AG10803 (cell line): Measurements from ENCODE around the gene PTPRC.
A peak's percentile ranks its signal among the peaks of the same experiment; 100 is the strongest.

Experiments used
- DNase-seq: peaks from one replicate; pipeline ENCODE4 v3.0.0; 2010; ENCODE audit warnings: low read depth
- H3K4me3 ChIP-seq: 2 replicates; pipeline ENCODE4 v1.5.1; 2011; ENCODE audit warnings: mild to moderate bottlenecking, low read length, control low read depth
- CTCF ChIP-seq: conservative IDR thresholded peaks from 2 replicates; pipeline ENCODE4 v1.5.1; 2011; ENCODE audit warnings: mild to moderate bottlenecking, low read length, control low read depth, inconsistent platforms

PTPRC gene

GRCh38 chr1:198679535-198680173 lies 40.8 kb downstream of the PTPRC start:
- no peak for TF ChIP-seq CTCF
- DNase-seq = no peak
- H3K4me3 ChIP-seq = no peak overlapping the region

GRCh38 chr1:198680174-198680875 lies 41.5 kb downstream of the PTPRC start:
- no peak for DNase-seq
- no peak overlapping the region for H3K4me3 ChIP-seq
- no peak for TF ChIP-seq CTCF

- no peak for TF ChIP-seq CTCF
- no peak for DNase-seq
- no peak overlapping the region for H3K4me3 ChIP-seq
These were observed 42.4 kb downstream of the PTPRC start for GRCh38 chr1:198681252-198681651.

- no peak for TF ChIP-seq CTCF
- DNase-seq = peak; percentile 96
These were observed 43.3 kb downstream of the PTPRC start for GRCh38 chr1:198681831-198682759.

GRCh38 chr1:198682850-198683249 lies 44.0 kb downstream of the PTPRC start:
- no peak for TF ChIP-seq CTCF
- DNase-seq = no peak
- no peak overlapping the region for H3K4me3 ChIP-seq

More at GRCh38 chr1:198681831-198682759, 43.3 kb downstream of the PTPRC start:
- H3K4me3 ChIP-seq = no peak overlapping the region

- H3K4me3 ChIP-seq = no peak overlapping the region
- DNase-seq = no peak
These were observed 44.6 kb downstream of the PTPRC start for GRCh38 chr1:198683449-198683848.

More at GRCh38 chr1:198683449-198683848, 44.6 kb downstream of the PTPRC start:
- TF ChIP-seq CTCF = no peak
